ENCODE measurements around the gene MEGF9.

Gene MEGF9

DNA sequence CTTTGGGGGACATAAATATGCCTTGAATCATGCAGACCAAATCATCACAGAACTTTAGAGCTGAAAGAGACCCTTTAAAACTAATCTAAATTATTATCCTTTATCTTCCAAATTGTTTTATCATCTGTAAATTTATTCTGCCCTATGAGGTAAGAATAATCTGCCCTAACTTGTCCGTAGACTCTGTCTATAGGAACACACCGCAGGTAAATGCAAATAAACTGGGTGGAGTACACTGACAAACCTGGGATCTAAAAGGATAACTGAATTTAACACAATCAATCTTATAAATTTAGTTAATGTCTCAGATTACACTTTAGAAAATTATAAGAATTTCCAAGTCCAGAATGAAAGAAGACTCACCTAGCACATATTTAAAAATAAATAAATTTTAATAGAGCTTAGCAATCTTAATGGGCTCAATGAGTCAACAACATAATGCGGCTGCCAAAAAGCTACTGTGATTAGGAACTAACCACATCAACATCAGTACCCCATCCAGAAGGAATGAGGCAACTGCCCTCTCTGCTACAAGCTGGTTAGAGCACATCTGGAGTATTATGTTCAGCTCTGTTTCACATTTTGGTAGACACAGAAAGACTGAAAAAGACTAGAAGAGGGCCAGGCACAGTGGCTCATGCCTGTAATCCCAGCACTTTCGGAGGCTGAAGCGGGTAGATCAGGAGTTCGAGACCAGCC lies 5.6 kb downstream of the MEGF9 start:
- no peaks in the 10 kb centered on the region for H3K9me3 ChIP-seq (ENCODE audit: control extremely low read depth in 1 of 5, control insufficient read depth in 4 of 5, insufficient read depth in 2 of 5, low read depth in 1 of 5, low read length in 4 of 5)
- POLR2A ChIA-PET = no interaction called here
- peaks cover 5 to 37% (median 24%) of the 10 kb centered on the region in 4 experiments for H3K4me1 ChIP-seq (ENCODE audit: control extremely low read depth in 1 of 4, control insufficient read depth in 4 of 4, insufficient read depth in 4 of 4, low read length in 3 of 4)
- no peaks in the 10 kb centered on the region for H3K27me3 ChIP-seq (replicated peaks in 2 of 5; ENCODE audit: control insufficient read depth in 4 of 5, insufficient read depth in 5 of 5, low read length in 4 of 5)
- CTCF ChIA-PET = interaction anchor here (1.0 to 2.5 kb wide), 3 partner anchors 47 to 89 kb away, joined by 3 to 7 read pairs (median 7); no protein-coding TSS in a partner anchor
- no peak for DNase-seq
- WGBS (ENCODE audit: insufficient coverage) = 98% methylated on average over 4 of the region's 6 CpGs
- no peak overlapping the region for H3K4me3 ChIP-seq (ENCODE audit: control insufficient read depth in 1 of 7, extremely low read depth in 1 of 7, insufficient read depth in 4 of 7, low read depth in 2 of 7, low read length in 6 of 7)
- H3K36me3 ChIP-seq (ENCODE audit: control insufficient read depth in 4 of 4, insufficient read depth in 4 of 4, low read length in 3 of 4) = no peaks in the 10 kb centered on the region
- H3K27ac ChIP-seq (ENCODE audit: insufficient read depth in 1 of 2, low read depth in 1 of 2, low read length in 2 of 2, poor library complexity in 1 of 2, severe bottlenecking in 2 of 2) = no peak overlapping the region

- DNase-seq = no peak
- Histone ChIP-seq H3K36me3 (ENCODE audit: control insufficient read depth in 4 of 4, insufficient read depth in 4 of 4, low read length in 3 of 4) (no peaks in the 10 kb centered on the region), H3K4me1 (ENCODE audit: control extremely low read depth in 1 of 4, control insufficient read depth in 4 of 4, insufficient read depth in 4 of 4, low read length in 3 of 4) (peaks cover 2 to 24% (median 12%) of the 10 kb centered on the region in 4 experiments), H3K27ac (ENCODE audit: insufficient read depth in 1 of 2, low read depth in 1 of 2, low read length in 2 of 2, poor library complexity in 1 of 2, severe bottlenecking in 2 of 2) (no peak overlapping the region), H3K9me3 (ENCODE audit: control extremely low read depth in 1 of 5, control insufficient read depth in 4 of 5, insufficient read depth in 2 of 5, low read depth in 1 of 5, low read length in 4 of 5) (no peaks in the 10 kb centered on the region), H3K4me3 (ENCODE audit: control insufficient read depth in 1 of 7, extremely low read depth in 1 of 7, insufficient read depth in 4 of 7, low read depth in 2 of 7, low read length in 6 of 7) (no peak overlapping the region), H3K27me3 (replicated peaks in 2 of 5; ENCODE audit: control insufficient read depth in 4 of 5, insufficient read depth in 5 of 5, low read length in 4 of 5) (no peaks in the 10 kb centered on the region)
- CTCF ChIA-PET = interaction anchor here (1.3 to 2.2 kb wide), 2 partner anchors 8 to 87 kb away, joined by 5 to 7 read pairs; partner anchors contain the start of gene MEGF9
- POLR2A ChIA-PET = no interaction called here
- WGBS (ENCODE audit: insufficient coverage) = no CpG with 5 or more reads among the region's 2 CpGs
Measured at GRCh38 chr9:120707170-120707569, 7.1 kb downstream of the MEGF9 start.

DNA sequence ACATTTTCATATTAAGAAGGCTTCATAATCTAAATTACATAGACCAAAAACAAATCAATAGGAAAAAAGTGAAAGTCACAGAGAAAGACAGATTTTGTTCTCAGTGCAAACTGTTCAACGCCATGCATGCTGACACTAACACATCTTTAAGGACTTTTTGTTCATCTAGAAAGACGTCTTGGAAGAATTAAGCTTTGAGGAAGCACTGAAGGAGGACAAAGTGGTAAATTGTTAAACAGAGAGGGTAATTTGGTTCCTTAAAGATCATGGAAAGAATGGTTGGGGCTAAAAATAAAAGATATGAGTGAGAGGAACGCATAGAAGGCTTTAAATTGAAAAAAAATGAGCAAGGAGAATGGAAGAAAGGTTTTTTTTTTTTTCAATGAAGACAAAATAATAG lies 9.1 kb downstream of the MEGF9 start:
- CTCF ChIA-PET = no interaction called here
- peaks cover 0 to 6% (median 0%) of the 10 kb centered on the region in 4 experiments for H3K4me1 ChIP-seq (ENCODE audit: control extremely low read depth in 1 of 4, control insufficient read depth in 4 of 4, insufficient read depth in 4 of 4, low read length in 3 of 4)

DNA sequence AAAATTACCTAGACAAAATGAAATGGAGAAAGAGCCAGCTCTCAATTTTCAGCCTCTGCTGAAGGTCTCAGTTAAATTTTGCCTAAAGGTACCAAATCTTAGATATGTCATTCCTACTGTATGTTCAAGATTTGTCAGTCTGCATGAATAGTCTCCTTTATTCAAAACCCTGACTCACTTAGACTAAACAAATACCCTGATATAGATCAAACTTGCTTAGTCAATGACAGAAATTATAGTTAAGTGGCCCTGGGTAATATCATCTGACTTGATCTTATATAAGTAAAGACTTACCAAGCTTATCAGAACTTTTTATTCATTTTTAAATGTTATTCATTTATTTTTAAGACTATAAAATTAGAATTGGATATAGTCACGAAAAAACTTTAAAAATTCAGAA lies 12.2 kb downstream of the MEGF9 start:
- POLR2A ChIA-PET = no interaction called here
- WGBS (ENCODE audit: insufficient coverage) = no CpG with 5 or more reads among the region's 1 CpG

More for the DNA sequence above, 9.1 kb downstream of the MEGF9 start:
- no peak for DNase-seq
- Histone ChIP-seq H3K9me3 (ENCODE audit: control extremely low read depth in 1 of 5, control insufficient read depth in 4 of 5, insufficient read depth in 2 of 5, low read depth in 1 of 5, low read length in 4 of 5) (no peaks in the 10 kb centered on the region), H3K36me3 (ENCODE audit: control insufficient read depth in 4 of 4, insufficient read depth in 4 of 4, low read length in 3 of 4) (no peaks in the 10 kb centered on the region), H3K27me3 (replicated peaks in 2 of 5; ENCODE audit: control insufficient read depth in 4 of 5, insufficient read depth in 5 of 5, low read length in 4 of 5) (no peaks in the 10 kb centered on the region), H3K27ac (ENCODE audit: insufficient read depth in 1 of 2, low read depth in 1 of 2, low read length in 2 of 2, poor library complexity in 1 of 2, severe bottlenecking in 2 of 2) (no peak overlapping the region), H3K4me3 (ENCODE audit: control insufficient read depth in 1 of 7, extremely low read depth in 1 of 7, insufficient read depth in 4 of 7, low read depth in 2 of 7, low read length in 6 of 7) (no peak overlapping the region)
- 67% methylated on average over 3 of the region's 3 CpGs for WGBS (ENCODE audit: insufficient coverage)
- POLR2A ChIA-PET = no interaction called here

DNA sequence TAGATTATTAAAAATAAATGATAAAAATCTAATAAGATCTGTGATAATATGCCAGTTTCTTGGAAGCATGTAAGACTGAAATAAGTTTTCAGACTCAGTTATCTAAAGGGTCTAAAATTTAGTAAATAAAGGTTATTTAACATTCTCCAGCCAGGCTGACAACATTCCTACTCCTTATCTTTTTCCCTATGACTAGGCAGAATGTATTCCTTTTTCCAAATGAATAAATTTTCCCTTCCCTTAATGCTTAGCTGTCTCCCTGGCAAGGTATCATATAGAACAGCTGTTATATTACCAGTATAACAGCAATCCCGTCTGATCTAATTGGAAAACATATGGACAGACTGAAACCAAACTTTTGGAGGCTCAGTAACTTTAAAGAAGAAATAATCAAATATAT lies 13.0 kb downstream of the MEGF9 start:
- Histone ChIP-seq H3K9me3 (ENCODE audit: control extremely low read depth in 1 of 5, control insufficient read depth in 4 of 5, insufficient read depth in 2 of 5, low read depth in 1 of 5, low read length in 4 of 5) (no peaks in the 10 kb centered on the region), H3K4me3 (ENCODE audit: control insufficient read depth in 1 of 7, extremely low read depth in 1 of 7, insufficient read depth in 4 of 7, low read depth in 2 of 7, low read length in 6 of 7) (no peak overlapping the region), H3K4me1 (ENCODE audit: control extremely low read depth in 1 of 4, control insufficient read depth in 4 of 4, insufficient read depth in 4 of 4, low read length in 3 of 4) (no peaks in the 10 kb centered on the region), H3K36me3 (ENCODE audit: control insufficient read depth in 4 of 4, insufficient read depth in 4 of 4, low read length in 3 of 4) (no peaks in the 10 kb centered on the region), H3K27ac (ENCODE audit: insufficient read depth in 1 of 2, low read depth in 1 of 2, low read length in 2 of 2, poor library complexity in 1 of 2, severe bottlenecking in 2 of 2) (no peak overlapping the region), H3K27me3 (replicated peaks in 2 of 5; ENCODE audit: control insufficient read depth in 4 of 5, insufficient read depth in 5 of 5, low read length in 4 of 5) (no peaks in the 10 kb centered on the region)
- ChIA-PET POLR2A (no interaction called here), CTCF (no interaction called here)
- no CpG with 5 or more reads among the region's 1 CpG for WGBS (ENCODE audit: insufficient coverage)
- DNase-seq = no peak

More for the DNA sequence above, 12.2 kb downstream of the MEGF9 start:
- Histone ChIP-seq H3K36me3 (ENCODE audit: control insufficient read depth in 4 of 4, insufficient read depth in 4 of 4, low read length in 3 of 4) (no peaks in the 10 kb centered on the region), H3K27ac (ENCODE audit: insufficient read depth in 1 of 2, low read depth in 1 of 2, low read length in 2 of 2, poor library complexity in 1 of 2, severe bottlenecking in 2 of 2) (no peak overlapping the region), H3K4me1 (ENCODE audit: control extremely low read depth in 1 of 4, control insufficient read depth in 4 of 4, insufficient read depth in 4 of 4, low read length in 3 of 4) (no peaks in the 10 kb centered on the region), H3K27me3 (replicated peaks in 2 of 5; ENCODE audit: control insufficient read depth in 4 of 5, insufficient read depth in 5 of 5, low read length in 4 of 5) (no peaks in the 10 kb centered on the region), H3K4me3 (ENCODE audit: control insufficient read depth in 1 of 7, extremely low read depth in 1 of 7, insufficient read depth in 4 of 7, low read depth in 2 of 7, low read length in 6 of 7) (no peak overlapping the region), H3K9me3 (ENCODE audit: control extremely low read depth in 1 of 5, control insufficient read depth in 4 of 5, insufficient read depth in 2 of 5, low read depth in 1 of 5, low read length in 4 of 5) (no peaks in the 10 kb centered on the region)
- CTCF ChIA-PET = no interaction called here
- DNase-seq = no peak

DNA sequence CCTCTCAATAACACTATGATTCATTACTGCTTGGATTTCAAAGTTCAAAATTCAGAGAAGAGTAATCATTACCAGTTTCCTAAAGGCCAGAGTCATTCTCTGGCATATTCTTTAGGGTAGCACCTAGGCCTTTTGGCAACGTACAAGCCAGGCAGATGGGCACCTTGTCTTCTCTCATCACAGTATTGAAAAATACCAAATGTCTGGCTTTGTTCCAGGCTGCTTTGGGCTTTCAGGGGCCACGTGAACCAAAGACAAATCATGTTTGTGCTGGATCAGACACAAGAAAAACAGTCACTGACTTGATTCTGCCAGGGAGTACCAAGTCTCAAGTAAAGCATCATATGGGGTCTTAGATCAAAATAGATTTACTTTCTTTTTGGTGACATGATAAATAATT lies 15.5 kb downstream of the MEGF9 start:
- Histone ChIP-seq H3K27me3 (replicated peaks in 2 of 5; ENCODE audit: control insufficient read depth in 4 of 5, insufficient read depth in 5 of 5, low read length in 4 of 5) (no peaks in the 10 kb centered on the region), H3K27ac (ENCODE audit: insufficient read depth in 1 of 2, low read depth in 1 of 2, low read length in 2 of 2, poor library complexity in 1 of 2, severe bottlenecking in 2 of 2) (no peak overlapping the region), H3K4me1 (ENCODE audit: control extremely low read depth in 1 of 4, control insufficient read depth in 4 of 4, insufficient read depth in 4 of 4, low read length in 3 of 4) (peaks cover 0 to 12% (median 4%) of the 10 kb centered on the region in 4 experiments), H3K9me3 (ENCODE audit: control extremely low read depth in 1 of 5, control insufficient read depth in 4 of 5, insufficient read depth in 2 of 5, low read depth in 1 of 5, low read length in 4 of 5) (no peaks in the 10 kb centered on the region), H3K36me3 (ENCODE audit: control insufficient read depth in 4 of 4, insufficient read depth in 4 of 4, low read length in 3 of 4) (peaks cover 0 to 2% (median 0%) of the 10 kb centered on the region in 4 experiments), H3K4me3 (ENCODE audit: control insufficient read depth in 1 of 7, extremely low read depth in 1 of 7, insufficient read depth in 4 of 7, low read depth in 2 of 7, low read length in 6 of 7) (no peak overlapping the region)
- CTCF ChIA-PET = no interaction called here
- WGBS (ENCODE audit: insufficient coverage) = 94% methylated on average over 2 of the region's 2 CpGs
- DNase-seq = no peak
- POLR2A ChIA-PET = no interaction called here

DNA sequence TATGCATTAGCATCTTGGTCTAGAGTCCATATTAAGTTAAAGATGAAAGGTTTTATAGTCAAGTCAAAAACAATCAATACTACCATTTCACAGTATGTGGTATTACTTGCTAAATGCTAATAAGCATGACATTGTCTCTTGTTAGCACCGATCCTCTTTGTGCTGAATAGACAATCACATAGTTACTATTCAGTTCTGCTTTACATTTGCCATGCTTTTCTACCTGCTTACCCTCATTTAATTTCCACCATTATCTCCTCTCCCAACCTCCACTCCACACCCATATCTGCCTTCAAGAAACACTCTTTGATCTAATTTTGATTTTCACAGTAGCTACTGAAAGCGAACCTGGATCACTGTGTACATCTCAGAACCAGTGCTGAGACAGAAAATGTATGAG lies 16.8 kb downstream of the MEGF9 start:
- H3K9me3 ChIP-seq (ENCODE audit: control extremely low read depth in 1 of 5, control insufficient read depth in 4 of 5, insufficient read depth in 2 of 5, low read depth in 1 of 5, low read length in 4 of 5) = no peaks in the 10 kb centered on the region
- no peak overlapping the region for H3K4me3 ChIP-seq (ENCODE audit: control insufficient read depth in 1 of 7, extremely low read depth in 1 of 7, insufficient read depth in 4 of 7, low read depth in 2 of 7, low read length in 6 of 7)
- WGBS (ENCODE audit: insufficient coverage) = 90% methylated on average over 1 of the region's 2 CpGs
- H3K4me1 ChIP-seq (ENCODE audit: control extremely low read depth in 1 of 4, control insufficient read depth in 4 of 4, insufficient read depth in 4 of 4, low read length in 3 of 4) = peaks cover 6 to 24% (median 15%) of the 10 kb centered on the region in 4 experiments
- CTCF ChIA-PET = interaction anchor here (0.8 to 1.1 kb wide), 2 partner anchors 18 to 77 kb away, joined by 3 read pairs; no protein-coding TSS in a partner anchor
- peaks cover 0 to 2% (median 0%) of the 10 kb centered on the region in 4 experiments for H3K36me3 ChIP-seq (ENCODE audit: control insufficient read depth in 4 of 4, insufficient read depth in 4 of 4, low read length in 3 of 4)
- no peak overlapping the region for H3K27ac ChIP-seq (ENCODE audit: insufficient read depth in 1 of 2, low read depth in 1 of 2, low read length in 2 of 2, poor library complexity in 1 of 2, severe bottlenecking in 2 of 2)
- no peaks in the 10 kb centered on the region for H3K27me3 ChIP-seq (replicated peaks in 2 of 5; ENCODE audit: control insufficient read depth in 4 of 5, insufficient read depth in 5 of 5, low read length in 4 of 5)
- no peak for DNase-seq
- POLR2A ChIA-PET = no interaction called here

Data from common myeloid progenitor, CD34-positive (primary cell).